Activated CD4-positive, alpha-beta T cell treated with anti-CD3 and anti-CD28 coated beads for 36 hours (primary cell): Measurements from ENCODE around the gene GTF2A1. TPM values are rescaled to one million over a fixed set of nuclear protein-coding genes. Genes with fewer than 3 reads are reported as not detected.

ENCODE experiments used
- ATAC-seq: fragments of 200-7000 bp; cut with Tn5 transposase; one replicate; pipeline ENCODE4 v1.10.0; 2021; ENCODE audit warnings: mild to moderate bottlenecking, moderate library complexity
- CTCF ChIA-PET: fragments of 350-600 bp; sonication (Branson Sonifier 250); formaldehyde crosslinking; loops from one replicate; lab custom pipeline; 2021; ENCODE audit warnings: antibody characterized with exemption; lab: Charles Lee
- POLR2A ChIA-PET: fragments of 350-600 bp; sonication (Branson Sonifier 250); formaldehyde crosslinking; loops from one replicate; lab custom pipeline; 2021; ENCODE audit warnings: antibody characterized with exemption, inconsistent platforms; lab: Charles Lee
- DNase-seq: peaks from one replicate; pipeline ENCODE4 v3.0.0-alpha.2; 2020
- H3K27ac Mint-ChIP-seq: one replicate; pipeline ENCODE4 v1.8.0; 2021; ENCODE audit warnings: mixed read lengths
- H3K27me3 Mint-ChIP-seq: one replicate; pipeline ENCODE4 v1.8.0; 2021; ENCODE audit warnings: mixed read lengths
- H3K36me3 Mint-ChIP-seq: one replicate; pipeline ENCODE4 v1.8.0; 2021; ENCODE audit warnings: low read depth, mixed read lengths
- H3K4me1 Mint-ChIP-seq: one replicate; pipeline ENCODE4 v1.8.0; 2021; ENCODE audit warnings: mixed read lengths
- H3K4me3 Mint-ChIP-seq: one replicate; pipeline ENCODE4 v1.8.0; 2021; ENCODE audit warnings: mild to moderate bottlenecking, moderate library complexity, mixed read lengths
- H3K9me3 Mint-ChIP-seq: one replicate; pipeline ENCODE4 v1.8.0; 2021; ENCODE audit warnings: low read depth, mixed read lengths
- intact Hi-C, 2 experiments: fragments of 100-400 bp; cut with DNase I in 1 of 2; cut with micrococcal nuclease in 1 of 2; formaldehyde crosslinking; loops; one replicate each; pipeline versions ENCODE4 v1.14.2 to v1.15.1; 2022 to 2024; cut with DNase I, micrococcal nuclease
- total RNA-seq, 2 experiments: library from RNA; stranded (reverse); gene quantifications; one replicate each; pipeline ENCODE4 v1.2.3, GENCODE V29; 2021

The GTF2A1 gene
- total RNA-seq, 2 experiments from 2014 or later: 40.3 to 57.8 TPM

- H3K4me3 Mint-ChIP-seq: no peak overlapping the region
- ATAC-seq: no peak
- no peaks in the 10 kb centered on the region for H3K9me3 Mint-ChIP-seq
- intact Hi-C loops: no loop called here
- H3K27ac Mint-ChIP-seq: no peak overlapping the region
- ChIA-PET POLR2A (no interaction called here), CTCF (interaction anchor here (0.7 to 1.5 kb wide), 2 partner anchors 10 to 27 kb away, joined by 3 read pairs; no protein-coding TSS in a partner anchor)
- peaks cover 9% of the 10 kb centered on the region for H3K4me1 Mint-ChIP-seq
- H3K36me3 Mint-ChIP-seq: no peaks in the 10 kb centered on the region
- no peak for DNase-seq
- no peaks in the 10 kb centered on the region for H3K27me3 Mint-ChIP-seq
These were observed 77.0 kb downstream of the GTF2A1 start for GRCh38 chr14:81143793-81144192.

GRCh38 chr14:81141426-81141825, 79.3 kb downstream of the GTF2A1 start:
- Mint-ChIP-seq H3K9me3 (no peaks in the 10 kb centered on the region), H3K36me3 (no peaks in the 10 kb centered on the region), H3K27ac (no peak overlapping the region), H3K4me3 (no peak overlapping the region), H3K4me1 (no peaks in the 10 kb centered on the region), H3K27me3 (no peaks in the 10 kb centered on the region)
- ChIA-PET POLR2A (no interaction called here), CTCF (no interaction called here)
- DNase-seq (no peak), ATAC-seq (no peak)
- intact Hi-C loops: no loop called here

DNA sequence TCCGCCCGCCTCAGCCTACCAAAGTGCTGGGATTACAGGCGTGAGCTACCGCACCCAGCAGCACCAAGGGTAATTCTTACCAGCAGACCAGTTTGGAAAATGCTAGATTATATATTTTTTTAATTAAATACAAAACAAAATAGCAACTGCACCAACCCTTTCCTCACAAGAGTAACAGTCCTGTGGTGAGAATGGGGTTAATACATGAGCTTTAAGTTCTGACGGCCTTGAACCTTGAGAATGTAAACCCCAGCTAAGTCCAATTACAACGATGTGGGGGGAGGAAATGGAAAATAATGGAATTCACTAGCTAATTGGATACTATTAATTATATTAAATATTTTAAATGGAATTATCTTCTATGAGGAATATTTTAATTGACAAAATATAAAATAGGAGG, 82.3 kb downstream of the GTF2A1 start:
- Mint-ChIP-seq H3K27me3 (no peaks in the 10 kb centered on the region), H3K4me3 (no peak overlapping the region), H3K9me3 (no peaks in the 10 kb centered on the region), H3K27ac (no peak overlapping the region), H3K4me1 (no peaks in the 10 kb centered on the region), H3K36me3 (no peaks in the 10 kb centered on the region)
- ChIA-PET POLR2A (no interaction called here), CTCF (interaction anchor here (0.8 to 1.1 kb wide), 2 partner anchors 24 to 376 kb away, joined by 3 to 4 read pairs; no protein-coding TSS in a partner anchor)
- intact Hi-C loops: no loop called here
- DNase-seq (no peak), ATAC-seq (no peak)

- no peaks in the 10 kb centered on the region for H3K9me3 Mint-ChIP-seq
- H3K27ac Mint-ChIP-seq: no peak overlapping the region
- H3K4me3 Mint-ChIP-seq: no peak overlapping the region
- H3K4me1 Mint-ChIP-seq: no peaks in the 10 kb centered on the region
- ATAC-seq (no peak), DNase-seq (no peak)
- no peaks in the 10 kb centered on the region for H3K27me3 Mint-ChIP-seq
- H3K36me3 Mint-ChIP-seq: no peaks in the 10 kb centered on the region
- ChIA-PET CTCF (interaction anchor here (1.1 to 1.3 kb wide), 2 partner anchors 23 to 33 kb away, joined by 3 to 4 read pairs; no protein-coding TSS in a partner anchor), POLR2A (no interaction called here)
- intact Hi-C loops: no loop called here
These were observed 83.4 kb downstream of the GTF2A1 start for GRCh38 chr14:81137316-81137715.

GRCh38 chr14:81133400-81133799, 87.4 kb downstream of the GTF2A1 start:
- CTCF ChIA-PET: interaction anchor here (0.7 kb wide), 1 partner anchor 13 kb away, joined by 3 read pairs; no protein-coding TSS in a partner anchor

GRCh38 chr14:81132468-81132867, 88.3 kb downstream of the GTF2A1 start:
- H3K36me3 Mint-ChIP-seq: no peaks in the 10 kb centered on the region
- no peak overlapping the region for H3K27ac Mint-ChIP-seq
- H3K27me3 Mint-ChIP-seq: no peaks in the 10 kb centered on the region
- DNase-seq (no peak), ATAC-seq (no peak)
- no peaks in the 10 kb centered on the region for H3K9me3 Mint-ChIP-seq
- ChIA-PET CTCF (no interaction called here), POLR2A (no interaction called here)
- no peak overlapping the region for H3K4me3 Mint-ChIP-seq
- intact Hi-C loops: no loop called here
- H3K4me1 Mint-ChIP-seq: no peaks in the 10 kb centered on the region

More at GRCh38 chr14:81133400-81133799, 87.4 kb downstream of the GTF2A1 start:
- POLR2A ChIA-PET: no interaction called here
- Mint-ChIP-seq H3K27ac (no peak overlapping the region), H3K4me3 (no peak overlapping the region), H3K36me3 (no peaks in the 10 kb centered on the region), H3K27me3 (no peaks in the 10 kb centered on the region), H3K9me3 (no peaks in the 10 kb centered on the region), H3K4me1 (no peaks in the 10 kb centered on the region)
- no peak for DNase-seq
- no peak for ATAC-seq
- intact Hi-C loops: no loop called here

DNA sequence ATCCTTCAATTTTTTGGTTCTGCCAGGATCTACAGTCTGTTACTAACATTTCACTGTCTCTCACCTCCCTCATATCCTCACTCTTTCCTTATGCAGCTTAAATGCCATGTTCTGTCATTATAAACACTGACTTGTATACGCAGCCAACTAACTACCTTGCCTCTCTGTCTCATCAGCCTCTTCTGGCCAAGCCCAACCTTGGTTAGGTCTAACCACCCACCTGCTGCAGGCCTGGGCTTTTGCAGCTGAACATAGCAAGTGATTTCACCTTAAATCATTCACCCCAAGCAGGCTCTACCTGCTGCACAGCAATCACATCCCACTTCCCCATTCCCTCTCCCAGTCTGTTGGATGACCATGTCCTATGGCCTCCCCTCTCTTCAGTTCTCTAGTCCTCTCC, 91.5 kb downstream of the GTF2A1 start:
- Mint-ChIP-seq H3K27ac (no peak overlapping the region), H3K36me3 (no peaks in the 10 kb centered on the region), H3K27me3 (no peaks in the 10 kb centered on the region), H3K4me3 (no peak overlapping the region), H3K4me1 (no peaks in the 10 kb centered on the region), H3K9me3 (no peaks in the 10 kb centered on the region)
- intact Hi-C loops: no loop called here
- ChIA-PET CTCF (no interaction called here), POLR2A (no interaction called here)
- ATAC-seq: no peak
- no peak for DNase-seq

- ChIA-PET CTCF (no interaction called here), POLR2A (no interaction called here)
These were observed 93.0 kb downstream of the GTF2A1 start for GRCh38 chr14:81127785-81128184.

GRCh38 chr14:81125536-81125935, 95.2 kb downstream of the GTF2A1 start:
- no peak overlapping the region for H3K4me3 Mint-ChIP-seq
- CTCF ChIA-PET: interaction anchor here (0.6 kb wide), 1 partner anchor 174 kb away, joined by 3 read pairs; no protein-coding TSS in a partner anchor
- ATAC-seq (no peak), DNase-seq (no peak)
- H3K27ac Mint-ChIP-seq: no peak overlapping the region
- H3K4me1 Mint-ChIP-seq: peaks cover 4% of the 10 kb centered on the region
- POLR2A ChIA-PET: no interaction called here
- no peaks in the 10 kb centered on the region for H3K9me3 Mint-ChIP-seq
- intact Hi-C loops: no loop called here
- H3K27me3 Mint-ChIP-seq: no peaks in the 10 kb centered on the region
- H3K36me3 Mint-ChIP-seq: no peaks in the 10 kb centered on the region

More at GRCh38 chr14:81127785-81128184, 93.0 kb downstream of the GTF2A1 start:
- no peak overlapping the region for H3K4me3 Mint-ChIP-seq
- H3K36me3 Mint-ChIP-seq: no peaks in the 10 kb centered on the region
- H3K27ac Mint-ChIP-seq: no peak overlapping the region
- no peaks in the 10 kb centered on the region for H3K9me3 Mint-ChIP-seq
- DNase-seq: no peak
- no peaks in the 10 kb centered on the region for H3K27me3 Mint-ChIP-seq
- intact Hi-C loops: no loop called here
- ATAC-seq: no peak
- no peaks in the 10 kb centered on the region for H3K4me1 Mint-ChIP-seq

Other genes with a start within 250 kb of the GTF2A1 start
- under 1 TPM; 0.05 to 0.19 TPM for gene STON2, start 179.4 kb upstream of the GTF2A1 start, total RNA-seq